Bone marrow (tissue), 2 donors: ENCODE measurements around the gene ZSWIM1.
A peak's percentile ranks its signal among the peaks of the same experiment; 100 is the strongest.
"Not testable (repeated sequence)": the region's sequence is repeated elsewhere in the genome, so short reads cannot be mapped to it uniquely, and the experiment has no call there.

ENCODE experiments used
- DNase-seq, 2 donors: peaks; one replicate each; lab custom pipeline; 2025; lab: John Stamatoyannopoulos, UW

ZSWIM1 gene

DNA sequence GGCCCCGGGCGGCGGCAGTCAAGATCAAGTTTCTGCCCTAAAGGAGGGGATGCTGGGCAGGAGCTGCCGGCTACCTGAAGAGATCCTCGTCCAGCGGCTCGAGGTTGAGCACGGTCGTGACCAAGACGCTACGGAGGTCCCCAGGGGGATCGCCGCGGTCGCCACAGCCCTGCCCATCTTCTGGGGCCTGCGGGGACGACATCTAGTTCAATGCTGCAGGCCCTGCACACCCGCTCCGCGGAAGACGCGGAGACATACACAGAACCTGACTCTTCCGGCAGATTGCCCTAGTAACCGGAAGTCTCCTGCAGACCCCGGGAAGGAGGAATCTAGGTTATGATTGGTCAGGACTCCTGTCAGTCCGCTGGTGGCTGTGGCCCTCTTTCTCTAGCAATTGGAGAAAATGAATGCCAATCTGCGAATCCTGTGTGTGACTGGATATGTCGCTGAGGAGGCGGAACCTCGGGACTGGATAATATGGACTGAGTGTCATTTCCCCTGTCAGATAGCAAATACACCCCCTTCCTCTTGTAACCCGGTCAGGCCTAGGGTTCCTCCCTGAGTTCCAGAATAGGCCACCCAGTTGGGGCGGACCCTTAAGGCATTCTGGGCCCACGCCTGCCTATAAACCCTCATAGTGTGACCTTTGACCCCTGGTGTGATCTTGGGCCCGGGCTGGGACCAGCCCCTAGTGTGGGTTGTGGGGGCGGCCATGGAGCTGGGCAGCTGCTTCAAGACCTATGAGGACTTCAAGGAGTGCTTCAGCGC lies 23.7 kb upstream of the ZSWIM1 start, which contains the start of the genes ACOT8 and ZSWIM3:
Gene ACOT8 (minus strand): TSS at position 279 of the 768 bp plus-strand sequence. CDS start 77 bp downstream, at position 202.
Gene ZSWIM3 (plus strand): TSS at position 501 of the 768 bp plus-strand sequence. CDS start 212 bp downstream, at position 713.
- DNase-seq, result peak; percentile 87 to 100

DNA sequence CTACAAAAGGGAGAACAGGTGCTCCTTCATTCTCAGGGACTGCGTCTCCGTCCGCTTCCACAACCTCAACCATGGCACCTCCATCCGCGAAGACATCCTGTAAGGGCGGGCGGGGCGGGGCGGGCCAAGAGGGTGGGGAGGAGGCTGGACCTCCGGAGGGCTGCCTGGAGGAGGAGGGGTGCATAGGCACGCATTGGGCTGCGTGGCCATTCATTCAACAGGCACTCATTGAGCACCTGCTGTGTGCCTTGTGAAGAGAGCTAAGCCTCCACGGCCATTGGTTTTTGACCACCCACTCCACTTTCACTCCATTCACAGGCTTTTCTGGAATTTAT lies 23.2 kb upstream of the ZSWIM1 start:
- DNase-seq, result no peak

DNA sequence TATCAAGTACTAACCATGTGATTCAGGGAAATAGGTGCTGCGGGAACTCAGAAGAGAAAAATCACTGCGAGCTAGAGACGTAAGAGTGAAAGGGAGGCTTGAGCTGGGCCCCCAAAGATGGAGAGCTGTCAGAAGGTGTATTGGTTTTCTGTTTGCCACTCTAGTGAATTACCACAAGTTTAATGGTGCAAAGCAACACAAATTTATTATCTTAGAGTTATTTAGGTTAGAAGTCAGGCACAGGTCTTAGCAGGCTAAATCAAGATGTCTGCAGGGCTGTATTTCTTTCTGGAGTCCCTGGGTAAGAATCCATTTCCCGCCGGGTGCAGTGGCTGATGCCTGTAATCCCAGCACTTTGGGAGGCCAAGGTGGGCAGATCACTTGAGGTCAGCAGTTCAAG lies 21.1 kb upstream of the ZSWIM1 start:
- no peak for DNase-seq

DNA sequence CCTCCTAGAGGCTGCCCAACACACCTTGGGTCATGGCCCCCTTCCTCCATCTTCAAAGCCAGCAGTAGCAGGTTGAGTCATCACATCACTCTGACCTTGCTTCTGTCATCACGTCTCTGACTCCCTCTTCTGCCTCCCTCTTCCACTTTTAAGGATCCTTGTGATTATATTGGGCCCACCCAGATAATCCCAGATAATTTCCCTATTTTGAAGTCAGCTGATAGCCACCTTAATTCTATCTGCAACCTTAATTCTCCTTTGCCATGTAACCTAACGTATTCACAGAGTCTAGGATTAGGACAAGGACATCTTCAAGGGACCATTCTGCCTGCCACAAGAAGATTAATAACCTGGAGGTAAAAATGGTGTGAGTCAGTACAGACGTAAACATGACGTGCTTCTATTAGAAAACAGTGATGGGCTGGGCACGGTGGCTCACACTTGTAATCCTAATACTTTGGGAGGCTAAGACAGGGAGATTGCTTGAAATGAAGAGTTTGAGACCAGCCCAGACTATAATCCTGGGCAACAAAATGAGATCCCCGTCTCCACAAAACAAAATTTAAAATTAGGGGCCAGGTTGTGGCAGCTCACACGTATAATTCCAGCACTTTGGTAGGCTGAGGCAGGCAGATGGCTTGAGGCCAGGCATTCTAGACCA lies 20.3 kb upstream of the ZSWIM1 start:
- no peak for DNase-seq

DNA sequence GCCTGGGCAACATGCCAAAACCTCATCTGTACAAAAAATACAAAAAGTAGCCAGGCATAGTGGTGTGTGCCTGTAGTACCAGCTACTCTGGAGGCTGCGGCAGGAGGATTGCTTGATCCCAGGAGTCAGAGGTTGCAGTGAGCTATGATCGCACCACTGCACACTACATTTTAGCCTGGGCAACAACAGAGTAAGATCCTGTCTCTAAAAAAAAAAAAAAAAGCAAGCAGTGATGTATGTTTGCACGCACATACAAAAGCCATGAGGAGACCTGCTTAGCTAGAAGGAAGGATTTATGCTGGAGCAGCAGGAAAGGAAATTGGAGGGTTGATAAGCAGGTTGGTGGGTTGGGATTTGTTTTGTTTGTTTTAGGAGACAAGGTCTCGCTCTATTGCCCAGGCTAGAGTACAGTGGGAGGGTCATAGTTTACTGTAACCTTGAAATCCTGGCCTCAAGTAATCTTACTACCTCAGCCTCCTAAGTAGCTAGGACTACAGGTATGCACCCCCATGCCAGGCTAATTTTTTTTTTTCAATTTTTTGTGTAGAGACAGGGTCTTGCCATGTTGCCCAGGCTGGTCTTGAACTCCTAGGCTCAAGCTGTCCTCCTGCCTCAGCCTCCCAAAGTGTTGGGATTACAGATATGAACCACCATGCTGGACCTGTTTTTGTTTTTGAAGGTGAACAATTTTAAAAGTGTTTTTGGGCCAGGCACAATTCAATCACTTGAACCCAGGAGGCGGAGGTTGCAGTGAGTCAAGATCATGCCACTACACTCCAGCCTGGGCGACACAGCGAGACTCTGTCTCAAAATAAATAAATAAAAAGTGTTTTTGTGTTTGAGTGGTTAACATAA lies 19.6 kb upstream of the ZSWIM1 start:
- no peak for DNase-seq

DNA sequence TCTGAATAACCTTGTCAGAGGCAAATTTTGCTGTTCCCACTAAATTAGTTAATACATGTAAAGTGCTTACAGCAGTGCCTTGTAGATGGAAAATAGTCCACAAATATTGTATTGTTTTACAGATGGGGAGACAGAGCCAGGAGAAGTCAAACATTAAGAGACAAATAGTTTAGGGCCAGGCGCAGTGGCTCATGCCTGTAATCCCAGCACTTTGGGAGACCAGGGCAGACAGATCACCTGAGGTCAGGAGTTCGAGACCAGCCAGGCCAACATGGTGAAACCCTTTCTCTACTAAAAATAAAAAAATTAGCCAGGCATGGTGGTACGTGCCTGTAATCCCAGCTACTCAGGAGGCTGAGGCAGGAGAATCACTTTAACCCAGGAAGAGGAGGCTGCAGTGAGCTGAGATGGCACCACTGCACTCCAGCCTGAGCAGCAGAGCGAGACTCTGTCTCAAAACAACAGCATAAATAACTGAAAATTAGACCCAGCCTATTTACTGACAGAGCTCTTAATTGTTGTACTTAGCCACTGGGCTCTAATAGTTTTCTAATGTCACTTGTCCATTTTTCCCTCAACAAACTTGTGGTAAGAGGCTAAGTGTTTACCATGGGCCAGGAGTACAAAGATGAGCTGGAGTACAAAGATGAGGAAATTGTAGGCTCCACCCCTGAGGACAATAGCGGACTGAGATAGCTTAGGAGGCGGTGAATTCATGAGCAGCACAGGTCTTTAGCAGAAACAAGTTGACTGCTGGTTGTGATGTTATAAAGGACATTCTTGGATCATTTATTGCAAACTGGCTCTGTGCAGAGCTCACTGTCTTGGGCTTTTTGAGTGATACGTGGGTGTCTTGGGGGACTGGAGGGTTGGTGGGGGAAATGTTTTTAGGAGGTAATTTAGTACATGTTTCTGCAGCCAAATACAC lies 17.2 kb upstream of the ZSWIM1 start:
- no peak for DNase-seq

DNA sequence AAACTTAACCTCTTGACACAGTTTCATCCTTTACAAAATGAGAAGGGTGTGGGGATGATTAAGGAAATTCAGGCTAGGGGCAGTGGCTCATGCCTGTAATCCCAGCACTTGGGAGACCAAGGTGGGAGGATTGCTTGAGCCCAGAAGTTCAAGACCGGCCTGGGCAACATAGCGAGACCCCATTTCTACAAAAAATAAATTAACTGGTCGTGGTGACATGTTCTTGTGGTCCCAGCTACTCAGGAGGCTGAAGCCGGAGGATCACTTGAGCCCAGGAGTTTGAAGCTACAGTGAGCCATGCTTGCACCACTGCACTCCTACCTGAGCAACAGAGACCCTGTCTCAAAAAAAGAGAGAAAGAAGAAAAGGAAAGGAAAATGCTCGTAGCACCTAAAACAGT lies 14.6 kb upstream of the ZSWIM1 start:
- DNase-seq, result no peak

DNA sequence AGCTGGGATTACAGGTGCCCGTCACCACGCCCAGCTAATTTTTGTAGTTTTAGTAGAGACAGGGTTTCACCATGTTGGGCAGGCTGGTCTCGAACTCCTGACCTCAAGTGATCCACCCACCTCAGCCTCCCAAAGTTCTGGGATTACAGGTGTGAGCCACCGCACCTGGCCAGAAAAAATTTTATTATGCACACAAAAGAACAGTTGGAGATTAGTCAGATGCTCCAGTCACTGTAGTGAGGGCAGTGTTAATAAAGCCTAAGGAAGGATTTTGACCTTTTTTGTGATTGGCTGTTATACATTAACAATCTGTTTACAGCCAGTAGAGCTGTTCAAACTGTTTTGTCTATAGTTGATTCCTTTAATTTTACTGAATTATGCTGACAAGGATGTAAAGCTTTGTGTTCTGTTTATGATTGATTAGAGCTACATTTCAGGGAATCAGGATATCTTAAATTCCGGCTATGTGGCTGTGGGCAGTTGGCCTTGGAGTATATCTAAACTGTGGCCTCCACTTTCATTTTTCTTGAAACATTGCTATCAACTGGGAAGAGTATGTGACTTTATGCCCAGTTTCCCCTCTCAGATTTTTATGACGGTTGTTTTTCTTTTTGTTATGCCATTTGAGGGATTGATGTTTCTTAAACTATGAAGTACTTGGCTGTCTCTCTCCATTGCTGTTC lies 13.8 kb upstream of the ZSWIM1 start:
- no peak for DNase-seq

DNA sequence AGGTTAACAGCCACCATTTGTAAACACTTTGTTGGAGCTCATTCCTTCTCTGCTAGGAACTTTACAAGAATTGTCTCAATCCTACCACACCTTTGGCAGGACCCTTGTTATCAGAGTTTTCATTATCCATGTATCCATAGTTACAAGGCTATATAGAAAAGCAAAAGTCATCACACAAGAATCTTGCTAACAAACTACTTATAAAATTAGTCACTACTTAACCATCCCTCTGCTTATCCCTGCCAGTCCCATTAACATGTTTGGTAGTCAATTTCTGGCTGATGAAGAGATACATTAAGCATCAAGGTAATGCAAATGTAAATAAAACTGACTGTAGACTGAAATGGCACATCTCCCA lies 13.2 kb upstream of the ZSWIM1 start:
- no peak for DNase-seq

DNA sequence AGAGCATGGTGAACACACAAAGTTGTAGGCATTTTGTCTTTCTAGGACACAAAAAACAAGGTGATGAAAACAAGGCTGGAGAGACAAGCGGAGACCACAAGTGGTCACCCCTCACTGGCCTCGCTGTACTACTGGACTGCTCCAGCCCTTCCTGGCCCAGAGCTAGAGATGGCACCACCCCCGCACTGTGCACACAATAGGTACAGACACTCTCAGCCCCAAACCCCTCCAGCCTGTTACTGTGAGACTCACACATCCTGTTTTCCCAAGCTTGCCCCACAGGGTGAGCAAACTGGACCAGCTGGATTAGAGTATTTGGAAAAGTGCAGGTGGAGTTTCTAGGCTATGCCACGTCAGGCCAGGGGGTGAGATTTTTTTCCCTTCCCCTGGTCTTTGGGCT lies 8.4 kb upstream of the ZSWIM1 start:
- no peak for DNase-seq

DNA sequence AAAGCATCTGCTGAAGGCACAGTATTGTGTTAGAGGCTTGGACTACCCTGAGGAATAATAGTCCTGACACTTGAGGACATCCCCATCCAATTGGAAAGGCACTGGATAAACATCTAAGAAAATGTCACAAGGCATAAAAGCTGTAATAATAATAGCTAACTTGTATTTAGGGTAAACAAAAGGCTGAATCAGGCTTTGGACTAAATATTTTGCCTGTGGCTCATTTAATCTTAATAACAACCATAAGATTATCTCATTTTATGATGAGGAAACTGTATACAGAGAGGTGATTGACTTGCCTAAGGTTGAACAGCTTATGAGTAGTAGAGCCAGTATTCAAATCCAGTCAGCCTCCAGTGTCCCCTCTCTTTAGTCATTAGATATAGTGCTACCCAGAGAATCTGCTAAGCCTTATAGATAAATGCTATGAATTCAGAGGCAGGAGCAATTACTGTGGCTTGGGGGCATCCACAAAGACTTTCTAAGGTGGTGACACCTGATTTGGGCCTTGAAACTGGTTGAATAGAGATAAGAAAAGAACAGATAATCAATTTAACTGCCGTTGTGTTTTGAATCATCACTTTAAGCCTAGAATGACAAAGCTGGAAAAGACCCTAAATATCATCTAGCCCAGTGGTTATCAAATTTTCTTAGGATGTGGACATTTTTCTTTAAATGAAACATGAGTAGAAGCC lies 7.5 kb upstream of the ZSWIM1 start:
- no peak for DNase-seq

DNA sequence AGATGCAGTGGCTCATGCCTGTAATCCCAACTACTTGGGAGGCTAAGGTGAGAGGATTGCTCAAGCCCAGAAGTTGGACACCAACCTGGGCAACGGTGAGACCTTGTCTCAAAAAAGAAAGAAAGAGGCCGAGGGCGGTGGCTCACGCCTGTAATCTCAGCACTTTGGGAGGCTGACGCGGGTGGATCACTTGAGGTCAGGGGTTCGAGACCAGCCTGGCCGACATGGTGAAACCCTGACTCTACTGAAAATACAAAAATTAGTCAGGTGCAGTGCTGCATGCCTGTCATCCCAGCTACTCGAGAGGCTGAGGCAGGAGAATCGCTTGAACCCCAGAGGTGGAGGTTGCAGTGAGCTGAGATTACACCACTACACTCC lies 6.9 kb upstream of the ZSWIM1 start:
- DNase-seq, result not testable (repeated sequence)

DNA sequence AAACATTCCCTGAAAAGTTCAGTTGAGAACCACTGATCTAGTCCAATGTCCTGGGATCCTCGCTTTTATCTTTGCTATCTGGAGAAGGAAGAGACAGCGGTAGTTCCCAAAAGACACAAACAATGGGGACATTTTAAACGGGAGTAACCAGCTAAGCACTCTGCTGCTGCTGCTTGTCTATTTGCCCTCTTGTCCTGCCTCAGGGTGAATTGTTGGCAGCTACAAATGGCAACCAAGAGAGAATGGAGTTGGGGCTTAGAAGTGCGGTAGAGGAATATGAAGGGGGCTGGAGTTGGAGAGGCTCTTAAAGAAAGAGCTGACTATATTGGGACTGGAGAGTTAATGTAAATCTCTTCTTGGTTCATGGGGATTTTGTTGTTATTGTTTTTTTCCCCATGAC lies 6.5 kb upstream of the ZSWIM1 start:
- no peak for DNase-seq

DNA sequence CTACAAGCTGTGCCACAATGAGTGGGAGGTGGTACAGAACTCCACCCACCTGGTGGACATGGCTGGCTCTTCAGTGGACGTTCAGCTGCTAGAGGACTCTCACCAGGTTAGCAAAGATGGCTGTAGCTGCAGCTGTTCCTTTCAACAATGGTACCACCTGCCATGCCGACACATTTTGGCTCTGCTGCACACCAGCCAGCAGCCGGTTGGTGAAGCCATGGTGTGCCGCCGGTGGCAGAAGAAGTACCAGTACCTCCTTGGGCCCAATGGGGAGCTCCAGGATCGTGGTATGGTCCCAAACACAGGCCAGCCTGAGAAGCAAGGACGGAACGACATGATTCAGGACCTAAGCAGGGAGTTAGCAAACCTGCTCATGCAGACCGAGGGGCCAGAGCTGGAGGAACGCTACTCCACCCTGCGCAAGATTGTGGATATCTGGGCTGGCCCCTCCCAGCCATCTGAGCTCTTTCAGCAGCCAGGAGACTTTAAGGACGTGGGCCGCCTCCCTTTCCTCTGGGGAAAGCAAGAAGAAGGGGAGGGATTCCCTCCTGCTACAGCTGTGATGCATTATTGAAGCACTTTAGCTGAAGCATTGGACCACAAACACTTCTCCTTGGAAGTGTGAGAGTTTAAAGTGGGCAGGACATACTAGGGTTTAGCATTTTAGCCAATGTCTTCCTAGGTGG lies 2.8 kb upstream of the ZSWIM1 start:
- no peak for DNase-seq

DNA sequence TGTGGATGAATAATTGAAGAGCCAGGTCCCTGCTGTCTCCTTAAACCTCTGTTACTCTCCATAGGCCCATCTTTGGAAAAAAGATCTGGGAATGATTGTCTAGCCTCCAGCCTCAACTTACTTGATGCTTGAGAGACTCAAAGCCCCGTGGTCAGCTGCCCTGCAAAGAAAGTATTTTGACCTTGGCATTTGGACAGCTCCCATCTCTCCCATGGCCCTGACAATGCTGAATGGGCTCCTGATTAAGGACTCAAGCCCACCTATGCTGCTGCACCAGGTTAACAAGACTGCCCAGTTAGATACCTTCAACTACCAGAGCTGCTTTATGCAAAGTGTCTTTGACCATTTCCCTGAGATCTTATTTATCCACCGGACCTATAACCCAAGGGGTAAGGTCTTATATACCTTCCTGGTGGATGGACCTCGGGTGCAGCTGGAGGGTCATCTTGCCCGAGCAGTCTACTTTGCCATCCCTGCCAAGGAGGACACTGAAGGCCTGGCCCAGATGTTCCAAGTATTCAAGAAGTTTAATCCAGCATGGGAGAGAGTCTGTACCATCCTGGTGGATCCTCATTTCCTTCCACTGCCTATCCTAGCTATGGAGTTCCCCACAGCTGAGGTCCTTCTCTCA lies 1.6 kb downstream of the ZSWIM1 start:
- DNase-seq, result no peak

DNA sequence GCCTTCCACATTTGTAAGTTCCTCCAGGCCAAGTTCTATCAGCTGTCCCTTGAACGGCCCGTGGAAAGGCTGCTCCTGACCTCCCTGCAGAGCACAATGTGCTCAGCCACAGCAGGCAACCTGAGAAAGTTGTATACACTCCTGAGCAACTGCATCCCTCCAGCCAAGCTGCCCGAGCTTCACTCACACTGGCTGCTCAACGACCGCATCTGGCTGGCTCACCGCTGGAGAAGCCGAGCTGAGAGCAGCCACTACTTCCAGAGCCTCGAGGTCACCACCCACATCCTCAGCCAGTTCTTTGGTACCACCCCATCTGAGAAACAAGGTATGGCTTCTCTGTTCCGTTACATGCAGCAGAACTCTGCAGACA lies 2.1 kb downstream of the ZSWIM1 start:
- no peak for DNase-seq

DNA sequence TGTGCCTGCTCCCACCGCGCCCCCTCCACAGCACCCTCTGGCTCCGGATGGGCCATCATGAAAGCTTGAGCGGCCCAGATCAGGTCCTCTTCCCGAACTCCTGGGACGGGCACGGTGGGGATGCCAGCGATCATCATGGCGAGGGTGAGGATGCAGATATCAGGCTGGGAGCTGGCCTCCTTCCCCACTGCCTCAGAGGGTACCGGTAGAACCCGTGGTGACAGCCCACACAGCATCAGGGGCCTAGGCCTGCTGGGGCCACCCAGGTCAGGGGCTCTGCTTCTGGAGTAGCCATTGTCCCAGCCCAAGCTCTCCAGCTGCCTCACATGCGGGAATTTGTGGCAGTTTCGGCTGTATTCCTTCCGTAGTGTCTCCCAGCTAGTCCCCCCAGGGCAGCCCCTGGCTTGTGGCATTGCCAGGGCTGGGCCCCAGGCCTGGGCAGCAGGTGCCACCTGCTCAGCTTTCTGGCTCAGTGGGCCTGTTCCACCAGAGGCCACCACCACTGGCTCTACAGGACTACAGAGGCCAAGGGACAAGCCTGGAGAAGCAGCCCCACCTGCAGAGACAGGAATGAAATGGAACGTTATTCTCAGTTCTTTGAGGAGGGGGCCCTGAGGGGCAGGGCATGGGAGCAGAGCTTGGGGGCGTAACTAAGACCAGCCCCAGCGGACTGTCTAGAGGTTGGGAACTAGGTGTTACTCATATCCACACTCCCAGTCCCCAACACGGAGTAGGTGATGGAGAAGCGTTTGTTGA lies 5.7 kb downstream of the ZSWIM1 start:
- no peak for DNase-seq

DNA sequence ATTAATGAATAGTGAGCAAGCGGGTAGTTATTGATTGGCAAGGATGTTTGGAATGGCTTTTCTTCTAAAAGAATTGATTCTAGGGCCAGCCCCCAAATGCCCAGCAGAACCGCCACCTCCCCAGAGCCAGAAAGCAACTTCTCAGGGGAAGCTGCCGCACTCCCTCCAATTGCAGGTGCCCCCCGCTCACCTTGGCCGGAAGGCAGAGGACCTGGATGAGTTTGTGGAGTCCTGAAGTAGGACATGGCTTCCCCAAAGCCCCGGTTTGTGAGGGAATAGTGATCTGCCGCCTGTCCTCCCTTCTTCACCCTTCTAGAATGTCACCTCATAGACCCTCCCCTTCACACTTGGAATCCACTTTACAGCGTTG lies 6.3 kb downstream of the ZSWIM1 start, which contains the start of gene SPATA25:
Gene SPATA25 (minus strand): TSS at position 277 of the 370 bp plus-strand sequence. CDS start 32 bp downstream, at position 245.
- DNase-seq, result no peak

DNA sequence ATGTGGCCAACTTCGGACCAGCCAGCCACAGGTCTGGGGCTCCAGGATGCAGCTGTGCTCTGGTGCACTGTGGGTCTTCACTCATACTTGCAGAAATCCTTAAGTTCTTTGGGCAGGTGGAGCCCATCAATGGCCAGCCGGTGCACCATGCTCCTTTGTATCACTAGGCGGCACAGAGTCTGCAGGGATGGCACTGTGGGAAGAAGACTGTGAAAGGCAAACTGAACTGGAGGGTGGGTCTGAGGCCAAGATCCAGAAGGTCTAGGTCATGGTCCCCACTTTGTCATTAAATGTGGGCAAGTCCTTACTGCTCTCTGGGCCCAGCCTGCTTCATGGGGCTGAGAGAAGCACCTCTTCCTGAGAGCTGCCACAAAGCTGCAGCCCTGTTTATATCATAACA lies 7.7 kb downstream of the ZSWIM1 start:
- DNase-seq, result no peak
